CD4-positive, alpha-beta T cell treated with Interferon gamma for 1 hour (primary cell): ENCODE results near the gene ZFAND2B.

ENCODE experiments used
- DNase-seq: peaks from one replicate; pipeline ENCODE4 v3.0.0-alpha.2; 2020

Gene ZFAND2B

GRCh38 chr2:219204425-219205164 lies 2.0 kb upstream of the ZFAND2B start:
- no peak for DNase-seq

DNA sequence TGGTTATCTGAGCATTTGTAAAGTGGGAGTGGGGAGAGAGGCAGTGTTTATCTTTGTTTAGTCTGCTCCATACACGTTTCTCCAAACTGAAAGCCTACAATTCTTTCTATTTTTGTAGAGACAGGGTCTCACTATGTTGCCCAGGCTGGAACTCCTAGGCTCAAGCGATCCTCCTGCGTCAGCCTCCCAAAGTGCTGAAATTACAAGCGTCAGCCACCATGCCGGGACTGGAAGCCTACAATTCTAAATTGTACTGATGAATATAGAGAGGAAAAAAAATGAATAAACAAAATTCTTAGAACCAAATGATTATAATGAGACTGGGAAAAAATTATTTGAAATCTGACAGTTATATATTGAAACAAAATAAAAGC lies 1.4 kb upstream of the ZFAND2B start:
- no peak for DNase-seq

DNA sequence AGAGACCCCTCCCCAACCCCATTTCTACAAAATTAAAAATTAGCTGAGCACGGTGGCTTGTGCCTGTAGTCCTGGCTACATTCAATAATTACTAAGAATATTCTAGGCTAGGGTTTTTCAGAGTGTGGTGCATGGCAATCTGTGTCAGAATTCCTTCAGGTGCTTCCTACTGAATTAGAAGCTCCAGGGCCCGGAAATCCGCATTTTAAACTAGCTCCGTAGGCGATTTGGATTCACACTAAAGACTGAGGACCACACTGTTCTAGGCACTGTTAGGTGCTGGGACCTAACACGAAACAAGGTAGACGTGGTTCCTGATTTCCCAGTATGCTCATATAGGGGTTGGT lies 628 bp upstream of the ZFAND2B start:
- no peak for DNase-seq

GRCh38 chr2:219207134-219207883 lies 727 bp downstream of the ZFAND2B start:
- DNase-seq: no peak

DNA sequence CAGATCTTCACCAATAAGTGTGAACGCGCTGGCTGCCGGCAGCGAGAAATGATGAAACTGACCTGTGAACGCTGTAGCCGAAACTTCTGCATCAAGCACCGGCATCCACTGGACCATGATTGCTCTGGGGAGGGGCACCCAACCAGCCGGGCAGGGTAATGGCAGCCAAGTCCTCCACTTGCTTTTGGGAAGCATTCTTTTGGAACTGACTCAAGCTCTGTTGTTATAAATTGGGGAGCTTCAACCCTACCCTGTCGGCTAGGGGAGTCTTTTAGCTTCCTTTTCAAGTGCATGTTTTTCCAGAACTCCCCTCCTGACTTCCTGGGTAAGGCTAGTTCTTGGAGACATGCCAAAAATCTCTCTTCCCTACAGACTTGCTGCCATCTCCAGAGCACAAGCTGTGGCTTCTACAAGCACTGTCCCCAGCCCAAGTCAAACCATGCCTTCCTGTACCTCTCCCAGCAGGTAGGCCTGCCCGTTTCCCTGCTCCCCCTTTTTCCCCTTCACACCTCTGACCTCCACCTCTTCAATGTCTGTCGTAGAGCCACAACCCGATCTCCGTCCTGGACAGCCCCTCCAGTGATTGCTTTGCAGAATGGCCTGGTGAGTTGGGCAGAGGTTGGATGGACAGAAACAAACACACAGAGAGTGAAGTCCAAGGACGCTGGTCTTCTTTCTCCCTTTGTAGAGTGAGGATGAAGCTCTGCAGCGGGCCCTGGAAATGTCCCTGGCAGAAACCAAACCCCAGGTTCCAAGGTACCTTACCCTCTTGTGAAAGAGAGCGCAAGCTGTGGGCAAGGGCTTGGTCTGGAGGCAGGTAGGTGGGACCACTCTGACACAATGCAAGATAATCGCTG lies 1.5 kb downstream of the ZFAND2B start:
- DNase-seq: no peak

- no peak for DNase-seq
These were observed 2.9 kb downstream of the ZFAND2B start for GRCh38 chr2:219209236-219210195.

- DNase-seq: no peak
These were observed 3.8 kb downstream of the ZFAND2B start for GRCh38 chr2:219210196-219210885.

GRCh38 chr2:219210886-219211362 lies 4.3 kb downstream of the ZFAND2B start:
- DNase-seq: no peak

- DNase-seq: no peak
These were observed 6.4 kb downstream of the ZFAND2B start for GRCh38 chr2:219213026-219213415.

DNA sequence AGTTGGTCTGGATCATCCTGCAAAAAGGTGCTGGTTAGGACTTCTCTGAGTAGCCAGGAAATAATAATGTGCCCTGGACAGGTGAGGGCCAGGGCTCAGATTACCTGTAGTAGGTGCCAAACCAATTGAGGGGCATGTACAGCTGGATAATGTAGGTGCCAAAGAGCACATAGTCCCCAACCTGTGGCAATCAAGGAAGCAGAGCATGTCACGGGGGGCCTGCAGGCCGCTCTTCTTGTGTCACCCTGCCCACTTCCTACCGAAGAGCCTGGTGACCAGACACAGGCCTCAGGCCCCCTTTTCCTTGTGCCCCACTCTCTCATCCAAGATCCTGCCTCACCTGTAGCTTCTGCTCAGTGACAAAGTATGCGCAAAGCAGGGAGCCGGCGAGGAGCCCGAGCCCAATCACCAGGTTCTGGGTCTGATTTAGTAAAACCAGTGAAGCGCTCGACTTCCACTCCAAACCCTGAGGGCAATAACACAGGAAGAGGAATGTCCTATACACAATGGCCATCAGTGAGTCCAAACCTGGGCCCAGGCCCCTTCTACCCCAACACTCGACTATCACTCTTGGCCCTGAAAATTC lies 7.0 kb downstream of the ZFAND2B start:
- no peak for DNase-seq

GRCh38 chr2:219214141-219214540 lies 7.6 kb downstream of the ZFAND2B start:
- no peak for DNase-seq

DNA sequence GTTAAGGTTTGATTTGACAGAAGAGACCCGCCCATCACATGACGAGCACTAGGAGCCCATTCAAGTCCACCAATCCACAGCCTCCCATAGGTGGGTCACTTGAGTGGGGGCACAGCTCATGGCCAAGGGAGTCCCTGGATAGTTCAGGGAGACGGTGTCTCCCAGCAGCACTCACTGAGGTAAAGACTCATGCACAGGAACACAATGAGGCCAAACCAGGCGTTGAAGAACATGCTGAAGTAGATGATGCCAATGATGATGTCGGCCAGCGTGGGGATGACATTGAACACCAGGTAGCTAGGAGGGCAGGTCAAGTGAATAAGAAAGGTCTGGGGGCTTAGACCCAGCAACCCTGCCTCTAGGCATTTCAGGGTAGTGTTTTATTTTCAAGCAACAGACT lies 8.2 kb downstream of the ZFAND2B start:
- DNase-seq: no peak

DNA sequence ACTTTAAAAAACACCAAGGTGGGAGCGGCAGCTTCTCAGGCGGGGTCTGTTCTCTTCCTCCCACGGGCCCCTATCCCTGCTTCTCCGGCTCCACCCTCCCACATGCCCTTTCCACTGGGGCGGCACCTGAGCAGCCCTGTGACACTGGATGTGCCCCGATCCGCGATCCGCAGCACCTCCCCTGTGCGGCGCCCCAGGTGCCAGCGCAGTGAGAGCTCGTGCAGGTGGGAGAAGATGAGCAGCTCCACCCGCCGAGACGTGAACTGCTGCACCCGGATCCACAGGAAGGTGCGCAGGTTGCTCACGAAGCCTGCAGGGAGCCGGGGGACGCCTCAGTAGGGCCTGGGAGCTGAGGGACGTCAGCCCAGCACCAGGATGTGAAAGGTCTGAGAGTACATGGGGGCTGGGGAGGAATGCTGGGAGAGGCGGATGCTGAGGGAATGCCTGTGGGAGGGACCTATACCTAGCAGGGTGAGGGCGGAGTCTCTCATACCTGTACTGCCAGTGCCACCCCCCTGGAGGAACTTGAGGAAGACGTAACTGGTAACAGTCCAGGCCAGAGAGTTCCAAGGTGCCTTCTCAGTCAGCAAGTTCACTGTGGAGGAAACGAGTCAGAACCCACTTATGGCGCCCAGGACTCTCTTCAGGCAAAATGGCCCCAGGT lies 9.4 kb downstream of the ZFAND2B start:
- DNase-seq: no peak

GRCh38 chr2:219216535-219216915 lies 9.9 kb downstream of the ZFAND2B start:
- DNase-seq: no peak

DNA sequence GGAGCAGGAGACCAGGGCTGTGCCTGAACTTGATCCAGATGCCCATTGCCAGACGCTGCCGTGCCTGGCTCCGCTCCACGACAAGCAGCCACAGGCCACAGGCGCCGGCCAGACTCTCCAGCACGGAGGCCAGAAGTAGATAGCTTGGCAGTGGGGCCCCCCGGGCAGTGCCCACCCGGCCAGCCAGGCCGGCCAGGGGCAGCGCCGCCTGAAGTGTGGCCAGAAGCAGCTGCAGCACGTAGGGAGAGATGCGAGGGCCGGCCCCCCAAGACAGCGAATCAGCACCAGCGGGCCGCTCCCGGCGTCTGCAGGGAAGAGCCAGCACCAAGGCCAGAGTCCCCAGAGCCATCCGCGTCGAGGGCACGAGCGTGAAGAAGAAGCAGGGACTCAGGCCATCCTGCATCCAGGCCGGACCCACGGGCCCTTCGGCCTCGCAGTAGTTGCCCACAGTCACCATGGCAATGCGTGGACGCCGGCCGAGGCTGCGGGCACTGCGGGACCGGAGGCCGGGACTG lies 11.7 kb downstream of the ZFAND2B start:
- peak; percentile 8 for DNase-seq

GRCh38 chr2:219218732-219219701 lies 12.4 kb downstream of the ZFAND2B start, which contains the start of gene ABCB6:
TSS of gene ABCB6 (minus strand) at chr2:219218958. CDS start at chr2:219218673, 285 bp downstream.
- DNase-seq: peak; percentile 87

- DNase-seq: no peak
These were observed 13.4 kb downstream of the ZFAND2B start for GRCh38 chr2:219219784-219220532.

DNA sequence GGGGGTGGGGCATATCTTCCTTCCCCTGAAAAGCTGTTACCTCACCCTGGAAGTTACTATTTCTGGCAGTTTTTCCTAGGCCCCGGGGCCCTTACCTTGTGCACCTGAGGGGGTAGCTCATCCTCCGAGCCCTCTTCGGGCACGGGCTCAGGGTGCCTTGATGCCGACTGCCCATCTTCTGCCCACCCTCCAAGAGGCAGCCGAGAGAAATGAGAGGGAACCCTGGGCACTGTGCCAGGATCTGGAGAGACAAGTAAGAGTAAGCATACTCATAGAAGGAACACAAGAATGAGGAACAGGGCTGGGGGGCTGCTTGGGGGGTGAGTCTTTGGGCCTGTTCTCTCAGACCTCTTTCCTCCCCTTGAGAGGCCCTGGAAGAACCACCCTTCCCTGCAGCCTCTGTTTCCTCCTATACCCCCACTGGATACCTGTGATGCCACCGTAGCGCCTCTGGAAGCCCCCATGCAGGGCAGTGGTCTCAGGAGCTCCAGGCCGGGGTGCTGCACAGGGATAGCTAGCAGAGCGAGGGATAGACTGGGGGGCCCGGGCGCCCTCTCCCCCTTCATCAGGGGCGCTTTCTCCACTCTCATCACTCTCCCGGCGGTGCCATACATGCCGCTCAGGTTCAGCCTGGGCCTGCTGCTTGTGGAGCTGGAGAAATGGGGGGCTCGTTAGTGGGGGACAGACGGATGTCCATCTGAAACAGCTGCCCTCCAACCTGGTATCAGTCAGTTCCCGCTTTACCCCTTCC lies 14.2 kb downstream of the ZFAND2B start:
- DNase-seq: no peak
